ENCODE measurements around the gene CIAO1.

CIAO1 gene

DNA sequence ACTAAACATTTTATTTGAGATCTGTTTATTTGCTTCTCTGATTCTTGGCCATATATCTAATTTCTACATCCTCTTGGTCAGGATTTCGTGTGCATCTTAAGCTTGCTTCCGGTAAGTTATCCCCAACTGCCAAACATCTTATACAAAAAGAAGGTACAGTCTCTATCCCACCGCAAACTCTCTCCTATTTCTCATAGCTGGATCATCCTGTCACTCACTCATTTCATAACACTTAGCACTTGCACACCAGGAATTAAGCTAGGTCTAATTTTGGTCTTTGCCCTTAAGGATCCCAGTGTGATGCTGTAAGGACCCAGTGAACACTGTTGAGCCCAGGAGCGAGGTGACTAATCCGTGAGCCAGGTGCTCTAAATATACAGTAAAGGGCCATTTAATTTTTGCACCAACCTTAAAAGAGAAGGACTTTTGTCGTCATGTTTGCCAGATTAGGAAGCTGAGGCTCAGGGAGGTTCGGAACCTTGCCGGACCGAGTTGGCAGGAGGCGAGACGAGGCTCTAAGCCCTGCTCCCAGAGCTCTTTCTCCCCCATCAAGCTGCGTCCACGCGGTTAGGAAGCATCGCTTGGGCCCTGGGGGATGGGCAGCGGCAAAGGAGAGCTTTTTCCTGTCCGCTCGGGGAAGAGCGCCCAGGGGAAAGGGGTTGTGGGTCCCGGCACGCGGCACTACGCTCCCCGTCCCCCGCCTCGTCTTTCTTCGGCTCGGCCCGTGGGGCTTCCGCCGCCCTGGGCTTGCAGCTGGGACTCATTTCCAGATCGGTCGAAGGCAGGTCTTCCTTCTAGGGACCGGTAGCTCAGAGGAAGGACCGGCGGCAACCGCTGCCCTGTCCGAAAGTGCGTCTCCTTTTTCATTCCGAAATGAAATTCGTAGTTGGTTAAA is 55.0 kb downstream of the CIAO1 start:
- DNase-seq (ENCODE audit: low read depth in 2 of 2), result peak; percentile 29 to 34
- peak overlapping the region; percentile 55 to 63 for H3K4me3 ChIP-seq (replicated peaks in 1 of 2; ENCODE audit: low read depth in 2 of 2, low read length in 2 of 2)
- TF ChIP-seq, protein P1, sequence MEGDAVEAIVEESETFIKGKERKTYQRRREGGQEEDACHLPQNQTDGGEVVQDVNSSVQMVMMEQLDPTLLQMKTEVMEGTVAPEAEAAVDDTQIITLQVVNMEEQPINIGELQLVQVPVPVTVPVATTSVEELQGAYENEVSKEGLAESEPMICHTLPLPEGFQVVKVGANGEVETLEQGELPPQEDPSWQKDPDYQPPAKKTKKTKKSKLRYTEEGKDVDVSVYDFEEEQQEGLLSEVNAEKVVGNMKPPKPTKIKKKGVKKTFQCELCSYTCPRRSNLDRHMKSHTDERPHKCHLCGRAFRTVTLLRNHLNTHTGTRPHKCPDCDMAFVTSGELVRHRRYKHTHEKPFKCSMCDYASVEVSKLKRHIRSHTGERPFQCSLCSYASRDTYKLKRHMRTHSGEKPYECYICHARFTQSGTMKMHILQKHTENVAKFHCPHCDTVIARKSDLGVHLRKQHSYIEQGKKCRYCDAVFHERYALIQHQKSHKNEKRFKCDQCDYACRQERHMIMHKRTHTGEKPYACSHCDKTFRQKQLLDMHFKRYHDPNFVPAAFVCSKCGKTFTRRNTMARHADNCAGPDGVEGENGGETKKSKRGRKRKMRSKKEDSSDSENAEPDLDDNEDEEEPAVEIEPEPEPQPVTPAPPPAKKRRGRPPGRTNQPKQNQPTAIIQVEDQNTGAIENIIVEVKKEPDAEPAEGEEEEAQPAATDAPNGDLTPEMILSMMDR (IDR thresholded peaks at IDR 0.05; ENCODE audit: low read depth, low read length), result no peak

Data from cardiac fibroblast (primary cell).